Right ventricle myocardium superior (tissue), 1 donor: ENCODE results near the gene KIRREL3. TPM values are rescaled to one million over a fixed set of nuclear protein-coding genes. Genes with fewer than 3 reads are reported as not detected.
A peak's percentile ranks its signal among the peaks of the same experiment; 100 is the strongest.

Experiments
- ATAC-seq: fragments of 200-7000 bp; cut with Tn5 transposase; one replicate; pipeline ENCODE4 v1.9.1; 2020; ENCODE audit warnings: mild to moderate bottlenecking; ENCODE audit not compliant: poor library complexity
- DNase-seq: peaks from one replicate; pipeline ENCODE4 v3.0.0-alpha.2; 2020
- intact Hi-C: fragments of 100-400 bp; cut with DNase I; formaldehyde crosslinking; loops from one replicate; pipeline ENCODE4 v1.11.2; 2022
- total RNA-seq: library from RNA; stranded (reverse); fragmentation: NEBNext Ultra II Directional; extraction: Animal tissue kit (Norgen Biotek cat#: 25700); gene quantifications from one replicate; pipeline ENCODE4 v1.2.1, GENCODE V29; 2021
- donor health status: DM: no; HTN: yes; CAD: no; lungs with severe emphysema.

KIRREL3 gene
- total RNA-seq, 1 donor from 2014 or later = 0.08 TPM

GRCh38 chr11:126595560-126595959 lies 405.0 kb downstream of the KIRREL3 start:
- ATAC-seq (no peak), DNase-seq (no peak)
- intact Hi-C loops = no loop called here

- intact Hi-C loops = no loop called here
- ATAC-seq (no peak), DNase-seq (no peak)
Observed at GRCh38 chr11:126594921-126595367, 405.6 kb downstream of the KIRREL3 start.

DNA sequence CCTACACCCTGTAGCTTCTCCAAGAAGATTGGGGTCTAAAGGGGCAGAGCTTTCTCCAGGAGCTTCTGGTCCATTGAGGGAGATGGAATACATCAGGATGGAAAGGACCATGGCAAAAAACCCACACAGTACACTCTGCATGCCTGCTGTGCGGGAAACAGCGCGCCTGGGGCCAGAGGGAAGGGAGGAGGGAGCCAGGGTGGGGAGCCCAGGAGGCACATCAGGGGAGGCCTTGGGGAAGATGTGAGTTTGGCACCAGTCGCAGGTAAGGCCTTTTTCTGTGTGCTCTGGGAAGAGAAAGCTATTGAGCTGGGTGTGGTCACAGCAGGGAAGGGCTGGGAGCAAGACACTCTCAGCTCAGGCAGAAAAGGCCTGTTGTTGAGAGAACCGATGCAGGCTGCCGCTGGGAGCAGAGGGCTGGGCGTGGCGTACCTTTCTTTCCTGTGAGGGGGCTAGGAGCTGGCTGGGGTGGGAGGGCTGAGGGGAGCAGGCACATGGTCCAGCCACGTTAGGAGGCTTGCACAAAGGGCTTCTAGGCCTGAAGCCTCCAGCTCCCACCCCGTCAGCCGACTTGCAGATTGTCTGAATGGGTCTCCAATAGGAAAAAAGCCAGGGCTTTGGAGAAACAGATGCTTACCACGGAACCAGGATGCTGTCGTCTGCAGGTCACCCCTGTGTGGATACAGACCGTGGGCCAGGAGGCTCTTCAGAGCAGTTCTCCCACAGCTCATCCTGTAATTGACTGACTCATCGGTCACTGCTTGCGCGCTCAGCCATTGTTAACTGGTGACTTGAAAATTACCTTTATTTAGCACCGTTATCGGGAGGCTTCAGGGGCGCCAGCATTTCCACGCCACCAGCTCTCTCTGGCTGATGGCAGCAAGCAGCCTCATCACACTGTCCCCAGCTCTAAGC lies 407.8 kb downstream of the KIRREL3 start:
- intact Hi-C loops = no loop called here
- no peak for ATAC-seq
- DNase-seq = no peak

DNA sequence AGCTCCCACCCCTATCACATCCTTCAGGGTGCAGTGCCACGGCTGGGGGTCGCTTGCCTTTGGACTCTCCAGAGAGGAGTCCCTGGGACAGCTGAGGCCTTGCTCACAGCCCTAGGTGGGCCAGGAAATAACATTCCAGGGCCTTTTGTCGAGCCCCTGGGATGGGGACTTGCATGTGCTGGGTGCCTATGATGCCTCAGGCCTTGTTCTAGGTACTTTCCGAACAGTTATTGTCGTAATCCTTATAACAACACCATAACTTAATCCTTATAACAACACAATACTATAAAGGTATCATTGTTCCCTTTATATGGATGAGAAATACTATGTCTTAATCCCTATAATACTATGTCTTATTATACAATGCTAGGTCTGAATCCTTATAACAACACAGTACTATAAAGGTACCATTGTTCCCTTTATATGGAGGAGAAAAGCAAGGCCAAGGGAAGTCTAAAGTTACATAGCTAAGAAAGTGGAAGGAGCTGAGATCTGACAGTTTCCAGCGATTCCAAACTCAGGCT lies 408.5 kb downstream of the KIRREL3 start:
- DNase-seq (no peak), ATAC-seq (no peak)
- intact Hi-C loops = no loop called here

DNA sequence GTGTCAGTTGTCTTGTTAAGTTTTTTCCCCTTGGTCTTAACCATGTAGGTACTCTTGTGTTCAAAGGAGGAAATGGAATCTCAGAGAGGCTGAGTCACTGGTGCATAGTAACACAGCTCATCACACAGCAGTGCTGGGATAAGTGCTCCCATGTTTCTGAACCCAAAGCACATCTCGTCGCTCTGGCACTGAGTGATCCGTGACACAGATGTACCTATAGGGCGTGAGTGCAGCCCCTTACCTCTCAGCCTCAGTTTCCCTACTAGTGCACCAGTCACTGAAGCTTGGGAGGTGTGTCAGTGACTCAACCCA lies 411.1 kb downstream of the KIRREL3 start:
- intact Hi-C loops = no loop called here
- DNase-seq = no peak
- no peak for ATAC-seq

- intact Hi-C loops = no loop called here
- ATAC-seq (no peak), DNase-seq (no peak)
Observed at GRCh38 chr11:126588630-126589491, 411.7 kb downstream of the KIRREL3 start.

GRCh38 chr11:126587541-126587940 lies 413.0 kb downstream of the KIRREL3 start:
- ATAC-seq = no peak
- DNase-seq = no peak
- intact Hi-C loops = no loop called here

DNA sequence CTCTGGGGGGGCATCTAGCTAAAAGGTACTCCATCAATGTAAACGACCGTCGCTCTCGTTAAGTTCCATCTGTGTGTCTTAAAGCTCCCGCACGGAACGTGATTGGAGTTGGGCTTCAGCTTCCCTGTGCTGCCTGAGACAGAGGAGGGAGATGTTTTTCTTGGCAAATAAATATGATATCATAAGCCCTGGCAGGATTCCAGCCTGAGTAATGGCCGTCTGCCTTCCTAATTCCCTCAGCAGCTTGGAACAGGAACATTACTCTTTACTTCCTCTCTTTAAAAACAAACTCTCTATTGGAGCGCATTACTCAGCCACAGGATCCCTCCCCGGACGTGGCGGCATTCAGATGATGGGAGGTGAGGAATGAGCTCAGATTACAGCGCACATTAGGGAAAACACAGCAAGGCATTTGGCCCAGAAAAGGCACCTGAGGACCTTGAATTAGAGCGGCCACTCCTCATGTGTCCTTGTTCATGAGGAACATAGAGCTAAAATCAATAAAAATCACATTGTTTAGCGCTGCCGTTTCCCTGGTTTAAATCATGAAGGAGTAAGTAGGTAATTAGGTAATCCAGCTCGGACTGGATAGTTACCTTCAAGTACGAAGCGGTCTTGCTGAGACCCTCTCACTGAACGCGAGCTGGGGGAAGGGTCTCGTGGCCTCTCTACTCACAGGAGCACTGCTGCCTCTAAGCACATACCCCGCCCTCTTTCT lies 414.6 kb downstream of the KIRREL3 start:
- peak; percentile 96 for ATAC-seq
- intact Hi-C loops = no loop called here
- DNase-seq = peak; percentile 70

GRCh38 chr11:126585388-126585773 lies 415.2 kb downstream of the KIRREL3 start:
- DNase-seq = no peak
- intact Hi-C loops = no loop called here
- ATAC-seq = peak; percentile 25

GRCh38 chr11:126583594-126584427 lies 416.8 kb downstream of the KIRREL3 start:
- DNase-seq (no peak), ATAC-seq (no peak)
- intact Hi-C loops = no loop called here

DNA sequence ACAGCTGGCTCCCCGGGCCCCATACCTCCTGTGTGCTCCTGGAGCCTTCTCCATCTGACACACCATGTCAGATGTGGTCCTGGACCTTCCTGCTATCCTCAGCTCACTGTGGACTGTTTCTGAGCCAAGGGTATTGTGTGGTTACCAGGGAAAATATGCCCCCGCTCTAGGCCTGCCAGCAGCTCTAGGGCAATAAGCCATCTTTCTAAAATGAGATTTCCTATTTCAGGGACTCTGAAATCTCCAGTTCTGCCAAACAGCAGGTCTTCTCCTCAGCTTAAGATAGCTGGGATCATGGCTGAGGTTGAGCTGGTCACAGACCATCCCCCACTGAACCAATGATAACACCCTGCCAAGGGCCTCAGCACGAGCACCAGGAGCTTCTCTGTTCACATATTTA lies 417.5 kb downstream of the KIRREL3 start:
- DNase-seq (no peak), ATAC-seq (no peak)
- intact Hi-C loops = no loop called here

- DNase-seq (no peak), ATAC-seq (no peak)
- intact Hi-C loops = no loop called here
Observed at GRCh38 chr11:126581871-126582648, 418.5 kb downstream of the KIRREL3 start.

DNA sequence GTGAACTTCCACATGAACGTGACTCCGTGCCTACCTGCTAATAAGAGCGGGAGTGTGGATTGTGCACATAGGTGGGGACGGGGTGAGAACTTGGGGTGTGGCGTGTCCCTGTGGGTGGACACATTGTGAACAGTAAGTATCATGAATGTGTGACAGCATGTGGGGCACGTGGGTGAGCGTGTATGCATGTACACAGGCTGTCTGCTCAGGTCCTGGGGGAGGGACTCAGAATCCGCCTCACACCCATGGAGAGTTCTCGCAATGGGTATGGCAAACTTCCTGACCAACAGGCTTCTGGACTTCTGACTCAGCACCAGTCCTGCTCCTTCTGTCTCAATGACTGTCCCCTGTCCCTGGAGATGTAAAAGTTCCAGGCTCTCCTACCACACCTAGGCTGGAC lies 422.1 kb downstream of the KIRREL3 start:
- DNase-seq (no peak), ATAC-seq (no peak)
- intact Hi-C loops = no loop called here

GRCh38 chr11:126578021-126578420 lies 422.5 kb downstream of the KIRREL3 start:
- no peak for DNase-seq
- no peak for ATAC-seq
- intact Hi-C loops = no loop called here

DNA sequence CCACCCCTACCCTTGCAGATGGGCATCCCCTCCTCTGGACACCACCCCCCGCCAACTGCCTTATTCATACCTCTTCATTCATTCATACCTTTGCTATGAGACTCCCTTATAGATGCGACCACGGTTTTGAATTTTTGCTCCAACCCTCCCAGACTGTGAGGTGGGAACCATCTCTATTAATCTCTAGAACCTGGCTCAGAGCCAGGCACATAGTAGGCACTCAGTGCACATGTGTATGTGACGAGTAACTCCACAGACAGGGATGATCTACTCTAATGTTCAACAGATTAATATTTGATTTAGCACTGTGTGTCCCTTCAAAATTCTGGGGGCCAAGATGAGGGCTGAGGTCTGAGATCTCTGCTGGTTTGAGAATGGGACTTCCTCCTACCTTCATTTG lies 424.7 kb downstream of the KIRREL3 start:
- intact Hi-C loops = no loop called here
- ATAC-seq (no peak), DNase-seq (no peak)

DNA sequence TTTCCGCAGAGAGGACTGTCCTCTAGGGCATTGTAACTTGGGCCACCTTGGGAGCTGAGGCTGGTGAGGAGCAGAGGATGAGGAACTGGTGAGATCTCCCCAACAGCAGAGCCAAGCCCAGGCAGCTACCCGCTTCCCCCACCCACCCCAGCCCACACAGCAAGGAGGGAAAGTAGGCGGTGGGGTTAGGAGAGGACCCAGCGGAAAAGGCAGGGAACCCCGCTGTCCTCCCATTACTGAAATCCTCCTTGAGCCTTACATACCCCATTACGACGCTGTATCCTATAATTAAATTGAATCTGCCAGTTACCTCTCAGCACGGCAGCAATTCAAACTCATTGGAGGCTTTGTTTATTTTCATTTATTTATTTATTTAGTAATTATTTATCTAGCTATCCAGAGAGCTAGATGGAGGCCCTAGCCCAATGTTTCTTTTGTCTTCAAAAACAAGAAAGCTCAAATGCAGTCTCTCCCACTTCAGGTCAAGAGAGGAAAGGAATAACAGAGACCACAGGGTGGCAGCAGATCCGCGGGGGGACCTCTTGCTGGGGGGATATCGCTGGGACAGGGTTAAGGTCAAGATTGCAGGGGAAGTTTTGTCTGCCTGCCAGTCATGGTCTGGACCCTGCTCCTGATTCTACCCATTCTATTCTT lies 427.1 kb downstream of the KIRREL3 start:
- ATAC-seq = no peak
- intact Hi-C loops = no loop called here
- DNase-seq = no peak

DNA sequence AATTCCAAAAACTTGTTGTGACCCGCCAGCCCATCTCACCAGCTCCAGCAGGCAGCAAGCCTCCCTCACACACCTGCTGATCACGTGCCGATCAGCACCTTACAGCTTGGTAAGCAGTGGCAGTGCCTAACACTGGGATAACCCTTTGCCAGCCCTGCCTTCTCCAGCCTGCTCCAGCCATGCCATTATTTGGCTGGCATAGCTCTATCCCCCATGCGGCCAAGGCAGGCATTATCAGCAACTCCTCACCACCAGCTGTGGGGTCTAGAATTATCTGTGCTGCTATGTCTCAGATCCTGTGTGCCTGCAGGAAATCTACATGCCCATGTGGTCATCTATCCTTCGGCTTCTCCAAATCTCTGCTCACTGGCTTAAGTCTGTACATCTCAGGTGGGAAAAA lies 430.1 kb downstream of the KIRREL3 start:
- DNase-seq (no peak), ATAC-seq (no peak)
- intact Hi-C loops = no loop called here
